Measurements from ENCODE around the gene NBEAL2. TPM values are rescaled to one million over a fixed set of nuclear protein-coding genes. Genes with fewer than 3 reads are reported as not detected.
A peak's percentile ranks its signal among the peaks of the same experiment; 100 is the strongest.

The NBEAL2 gene
- total RNA-seq, 1 experiment from 2014 or later = 15.7 TPM

GRCh38 chr3:47001731-47002170, 22.3 kb downstream of the NBEAL2 start:
- DNase-seq (ENCODE audit: low spot score) = no peak
- ChIA-PET POLR2A (ENCODE audit: low non-redundant PET) (no interaction called here), CTCF (no interaction called here)
- TF ChIP-seq CTCF (conservative IDR thresholded peaks at IDR 0.05; ENCODE audit: low read depth, low read length) (no peak), EZH2 (IDR thresholded peaks at IDR 0.05; ENCODE audit: borderline replicate concordance, low read depth, low read length, poor library complexity, severe bottlenecking) (no peak)
- BruUV-seq (replicated peaks) = no TSS peak
- H3K27me3 ChIP-seq (replicated peaks; ENCODE audit: insufficient read depth, low read depth, low read length, poor library complexity) = no peaks in the 10 kb centered on the region
- intact Hi-C loops (cut with micrococcal nuclease; ENCODE audit: unreplicated experiment) = no loop called here
- H3K4me1 ChIP-seq (ENCODE audit: insufficient read depth, low read length, poor library complexity, severe bottlenecking) = no peaks in the 10 kb centered on the region
- no peaks in the 10 kb centered on the region for H3K36me3 ChIP-seq (ENCODE audit: insufficient read depth, low read length, poor library complexity, severe bottlenecking)
- H3K4me3 ChIP-seq (ENCODE audit: low read depth, low read length, poor library complexity, severe bottlenecking) = no peak overlapping the region
- H3K9me3 ChIP-seq (ENCODE audit: low read depth, low read length, poor library complexity, severe bottlenecking) = no peaks in the 10 kb centered on the region
- H3K27ac ChIP-seq (ENCODE audit: low read depth, low read length, poor library complexity, severe bottlenecking) = no peak overlapping the region

- H3K36me3 ChIP-seq (ENCODE audit: insufficient read depth, low read length, poor library complexity, severe bottlenecking) = no peaks in the 10 kb centered on the region
- H3K27ac ChIP-seq (ENCODE audit: low read depth, low read length, poor library complexity, severe bottlenecking) = no peak overlapping the region
- BruUV-seq (replicated peaks) = no TSS peak
- no peak overlapping the region for H3K4me3 ChIP-seq (ENCODE audit: low read depth, low read length, poor library complexity, severe bottlenecking)
- no peak for DNase-seq (ENCODE audit: low spot score)
- no peaks in the 10 kb centered on the region for H3K9me3 ChIP-seq (ENCODE audit: low read depth, low read length, poor library complexity, severe bottlenecking)
- ChIA-PET POLR2A (ENCODE audit: low non-redundant PET) (no interaction called here), CTCF (no interaction called here)
- intact Hi-C loops (cut with micrococcal nuclease; ENCODE audit: unreplicated experiment) = no loop called here
- TF ChIP-seq EZH2 (IDR thresholded peaks at IDR 0.05; ENCODE audit: borderline replicate concordance, low read depth, low read length, poor library complexity, severe bottlenecking) = no peak
- peak; percentile 42 for TF ChIP-seq CTCF (conservative IDR thresholded peaks at IDR 0.05; ENCODE audit: low read depth, low read length)
- H3K4me1 ChIP-seq (ENCODE audit: insufficient read depth, low read length, poor library complexity, severe bottlenecking) = no peaks in the 10 kb centered on the region
- no peaks in the 10 kb centered on the region for H3K27me3 ChIP-seq (replicated peaks; ENCODE audit: insufficient read depth, low read depth, low read length, poor library complexity)
Measured at GRCh38 chr3:47002171-47003055, 22.9 kb downstream of the NBEAL2 start.

GRCh38 chr3:47003056-47003410, 23.6 kb downstream of the NBEAL2 start:
- POLR2A ChIA-PET (ENCODE audit: low non-redundant PET) = no interaction called here
- intact Hi-C loops (cut with micrococcal nuclease; ENCODE audit: unreplicated experiment) = no loop called here
- TF ChIP-seq CTCF (conservative IDR thresholded peaks at IDR 0.05; ENCODE audit: low read depth, low read length) (no peak), EZH2 (IDR thresholded peaks at IDR 0.05; ENCODE audit: borderline replicate concordance, low read depth, low read length, poor library complexity, severe bottlenecking) (no peak)
- Histone ChIP-seq H3K9me3 (ENCODE audit: low read depth, low read length, poor library complexity, severe bottlenecking) (no peaks in the 10 kb centered on the region), H3K27me3 (replicated peaks; ENCODE audit: insufficient read depth, low read depth, low read length, poor library complexity) (no peaks in the 10 kb centered on the region), H3K4me1 (ENCODE audit: insufficient read depth, low read length, poor library complexity, severe bottlenecking) (no peaks in the 10 kb centered on the region), H3K27ac (ENCODE audit: low read depth, low read length, poor library complexity, severe bottlenecking) (no peak overlapping the region), H3K4me3 (ENCODE audit: low read depth, low read length, poor library complexity, severe bottlenecking) (no peak overlapping the region), H3K36me3 (ENCODE audit: insufficient read depth, low read length, poor library complexity, severe bottlenecking) (no peaks in the 10 kb centered on the region)
- CTCF ChIA-PET = no interaction called here
- DNase-seq (ENCODE audit: low spot score) = no peak
- BruUV-seq (replicated peaks) = no TSS peak

All from A673 (cell line).